ENCODE data around the gene RAB40A.

DNA sequence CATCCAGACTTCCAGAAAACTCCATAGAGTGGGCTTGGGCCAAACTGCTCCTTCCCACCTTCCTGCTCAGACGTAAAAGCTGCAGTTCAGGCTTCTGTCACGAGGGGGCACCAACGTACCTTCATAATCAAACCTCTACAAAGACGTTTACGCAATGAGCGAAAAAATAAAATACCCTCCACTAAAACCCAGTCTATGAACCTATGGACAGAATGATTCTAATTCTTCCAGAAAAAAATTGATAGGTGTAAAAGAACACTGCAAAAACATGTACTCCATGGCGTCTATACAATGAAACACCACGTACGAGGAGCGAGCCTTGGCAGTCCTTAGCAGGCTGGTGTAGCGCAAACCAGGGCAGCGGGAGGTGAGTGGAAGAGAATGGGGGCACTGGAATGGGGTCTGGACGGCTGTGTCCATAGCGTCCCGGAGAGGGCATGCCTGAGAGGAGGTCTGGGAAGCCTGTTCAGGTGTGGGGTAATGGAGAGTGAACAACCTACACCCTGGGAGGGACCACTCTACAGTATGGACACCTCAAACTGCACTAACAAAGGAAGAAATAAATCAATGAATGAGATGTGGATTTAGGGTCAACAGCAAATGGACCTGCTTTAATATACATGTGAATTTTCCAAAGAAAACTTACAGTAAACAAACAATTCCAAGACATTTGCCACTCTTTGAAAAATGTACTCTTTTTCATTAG lies 14.4 kb upstream of the RAB40A start:
- TF ChIP-seq POLR2AphosphoS5 (IDR thresholded peaks at IDR 0.05; ENCODE audit: low read depth) (no peak), GABPA (IDR thresholded peaks at IDR 0.05; ENCODE audit: low read depth) (no peak)
- TF ChIP-seq, protein P1, sequence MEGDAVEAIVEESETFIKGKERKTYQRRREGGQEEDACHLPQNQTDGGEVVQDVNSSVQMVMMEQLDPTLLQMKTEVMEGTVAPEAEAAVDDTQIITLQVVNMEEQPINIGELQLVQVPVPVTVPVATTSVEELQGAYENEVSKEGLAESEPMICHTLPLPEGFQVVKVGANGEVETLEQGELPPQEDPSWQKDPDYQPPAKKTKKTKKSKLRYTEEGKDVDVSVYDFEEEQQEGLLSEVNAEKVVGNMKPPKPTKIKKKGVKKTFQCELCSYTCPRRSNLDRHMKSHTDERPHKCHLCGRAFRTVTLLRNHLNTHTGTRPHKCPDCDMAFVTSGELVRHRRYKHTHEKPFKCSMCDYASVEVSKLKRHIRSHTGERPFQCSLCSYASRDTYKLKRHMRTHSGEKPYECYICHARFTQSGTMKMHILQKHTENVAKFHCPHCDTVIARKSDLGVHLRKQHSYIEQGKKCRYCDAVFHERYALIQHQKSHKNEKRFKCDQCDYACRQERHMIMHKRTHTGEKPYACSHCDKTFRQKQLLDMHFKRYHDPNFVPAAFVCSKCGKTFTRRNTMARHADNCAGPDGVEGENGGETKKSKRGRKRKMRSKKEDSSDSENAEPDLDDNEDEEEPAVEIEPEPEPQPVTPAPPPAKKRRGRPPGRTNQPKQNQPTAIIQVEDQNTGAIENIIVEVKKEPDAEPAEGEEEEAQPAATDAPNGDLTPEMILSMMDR (IDR thresholded peaks at IDR 0.05; ENCODE audit: insufficient read depth, low read length), result peak; percentile 24
- TF ChIP-seq, protein P2, sequence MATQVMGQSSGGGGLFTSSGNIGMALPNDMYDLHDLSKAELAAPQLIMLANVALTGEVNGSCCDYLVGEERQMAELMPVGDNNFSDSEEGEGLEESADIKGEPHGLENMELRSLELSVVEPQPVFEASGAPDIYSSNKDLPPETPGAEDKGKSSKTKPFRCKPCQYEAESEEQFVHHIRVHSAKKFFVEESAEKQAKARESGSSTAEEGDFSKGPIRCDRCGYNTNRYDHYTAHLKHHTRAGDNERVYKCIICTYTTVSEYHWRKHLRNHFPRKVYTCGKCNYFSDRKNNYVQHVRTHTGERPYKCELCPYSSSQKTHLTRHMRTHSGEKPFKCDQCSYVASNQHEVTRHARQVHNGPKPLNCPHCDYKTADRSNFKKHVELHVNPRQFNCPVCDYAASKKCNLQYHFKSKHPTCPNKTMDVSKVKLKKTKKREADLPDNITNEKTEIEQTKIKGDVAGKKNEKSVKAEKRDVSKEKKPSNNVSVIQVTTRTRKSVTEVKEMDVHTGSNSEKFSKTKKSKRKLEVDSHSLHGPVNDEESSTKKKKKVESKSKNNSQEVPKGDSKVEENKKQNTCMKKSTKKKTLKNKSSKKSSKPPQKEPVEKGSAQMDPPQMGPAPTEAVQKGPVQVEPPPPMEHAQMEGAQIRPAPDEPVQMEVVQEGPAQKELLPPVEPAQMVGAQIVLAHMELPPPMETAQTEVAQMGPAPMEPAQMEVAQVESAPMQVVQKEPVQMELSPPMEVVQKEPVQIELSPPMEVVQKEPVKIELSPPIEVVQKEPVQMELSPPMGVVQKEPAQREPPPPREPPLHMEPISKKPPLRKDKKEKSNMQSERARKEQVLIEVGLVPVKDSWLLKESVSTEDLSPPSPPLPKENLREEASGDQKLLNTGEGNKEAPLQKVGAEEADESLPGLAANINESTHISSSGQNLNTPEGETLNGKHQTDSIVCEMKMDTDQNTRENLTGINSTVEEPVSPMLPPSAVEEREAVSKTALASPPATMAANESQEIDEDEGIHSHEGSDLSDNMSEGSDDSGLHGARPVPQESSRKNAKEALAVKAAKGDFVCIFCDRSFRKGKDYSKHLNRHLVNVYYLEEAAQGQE (IDR thresholded peaks at IDR 0.05; ENCODE audit: insufficient replicate concordance, low read depth), result no peak
